Prostate gland (tissue), 2 donors: ENCODE data around the gene NRCAM. TPM values are rescaled to one million over a fixed set of nuclear protein-coding genes. Genes with fewer than 3 reads are reported as not detected.

Experiments
- DNase-seq: peaks from one replicate; pipeline ENCODE4 v3.0.0-alpha.2; 2019; ENCODE audit warnings: low spot score
- H3K27ac ChIP-seq, 2 donors: fragments of 200-600 bp; sonication (generic); 2 replicates each; pipeline ENCODE4 v1.5.1; 2017 to 2019
- H3K27me3 ChIP-seq: fragments of 200-600 bp; sonication (generic); replicated peaks from 2 replicates; pipeline ENCODE4 v1.5.1; 2019; ENCODE audit not compliant: insufficient read depth
- H3K36me3 ChIP-seq, 2 donors: fragments of 200-600 bp; sonication (generic); 1 replicate in 1 of 2; 2 replicates in 1 of 2; pipeline versions ENCODE4 v1.5.1 to v1.8.1; 2017 to 2019
- H3K4me1 ChIP-seq: fragments of 200-600 bp; sonication (generic); replicated peaks from 2 replicates; pipeline ENCODE4 v1.5.1; 2019
- H3K4me3 ChIP-seq, 2 donors: fragments of 200-600 bp; sonication (generic); 2 replicates each; pipeline ENCODE4 v1.5.1; 2017 to 2019
- H3K9me3 ChIP-seq: fragments of 200-600 bp; sonication (generic); 2 replicates; pipeline ENCODE4 v1.5.1; 2017
- CTCF ChIP-seq, 4 experiments: fragments of 200-600 bp in 2 of 4; fragments of 450-650 bp in 2 of 4; sonication (generic) in 2 of 4; IDR thresholded peaks; 1 replicate in 3 of 4; 2 replicates in 1 of 4; pipeline ENCODE4 v1.5.1; 2016 to 2019; ENCODE audit warnings: antibody characterized with exemption in 4 of 4, mild to moderate bottlenecking in 2 of 4, moderate library complexity in 2 of 4
- POLR2A ChIP-seq: fragments of 450-650 bp; IDR thresholded peaks from one replicate; pipeline ENCODE4 v1.6.1; 2016; ENCODE audit warnings: antibody characterized with exemption, mild to moderate bottlenecking
- POLR2AphosphoS5 ChIP-seq: sonication (generic); formaldehyde crosslinking; IDR thresholded peaks from one replicate; pipeline ENCODE4 v1.6.1; 2017; ENCODE audit warnings: antibody characterized with exemption
- WGBS: methylation state at CpG from one replicate; pipeline ENCODE4 v1.1.5; 2018; 5-methylcytosine and 5-hydroxymethylcytosine counted together
- intact Hi-C: fragments of 100-400 bp; cut with DNase I; formaldehyde crosslinking; loops from one replicate; pipeline ENCODE4 v1.14.2; 2022
- total RNA-seq, 2 donors: library from RNA; depleted of rRNA; stranded (reverse); fragments of >200 nt; gene quantifications; one replicate each; pipeline ENCODE4 v1.1.0, GENCODE V29; 2016

The NRCAM gene
- total RNA-seq, 2 donors from 2014 or later, result 1.1 to 3.1 TPM

GRCh38 chr7:108335269-108335918, 120.8 kb downstream of the NRCAM start:
- TF ChIP-seq POLR2AphosphoS5 (no peak), CTCF (IDR thresholded peaks at IDR 0.05) (no peak), POLR2A (no peak)
- intact Hi-C loops, result no loop called here
- 13% methylated on average over 1 of the region's 1 CpG for WGBS
- no peak overlapping the region for H3K4me3 ChIP-seq
- no peaks in the 10 kb centered on the region for H3K36me3 ChIP-seq
- H3K27ac ChIP-seq, result no peak overlapping the region
- no peak for DNase-seq
- no peaks in the 10 kb centered on the region for H3K27me3 ChIP-seq
- no peaks in the 10 kb centered on the region for H3K4me1 ChIP-seq
- no peaks in the 10 kb centered on the region for H3K9me3 ChIP-seq

- H3K4me3 ChIP-seq, result no peak overlapping the region
- TF ChIP-seq POLR2A, result no peak
- no peak for TF ChIP-seq CTCF (IDR thresholded peaks at IDR 0.05)
- no peak for TF ChIP-seq POLR2AphosphoS5
- H3K27ac ChIP-seq, result no peak overlapping the region
- H3K27me3 ChIP-seq, result no peaks in the 10 kb centered on the region
- no peak for DNase-seq
- no peaks in the 10 kb centered on the region for H3K9me3 ChIP-seq
- H3K36me3 ChIP-seq, result no peaks in the 10 kb centered on the region
- no peaks in the 10 kb centered on the region for H3K4me1 ChIP-seq
- 75% methylated on average over 3 of the region's 3 CpGs for WGBS
- intact Hi-C loops, result no loop called here
These were observed 123.3 kb downstream of the NRCAM start for GRCh38 chr7:108332937-108333336.

- H3K36me3 ChIP-seq, result no peaks in the 10 kb centered on the region
- no peak overlapping the region for H3K4me3 ChIP-seq
- H3K9me3 ChIP-seq, result no peaks in the 10 kb centered on the region
- 85% methylated on average over 1 of the region's 1 CpG for whole genome bisulfite sequencing
- no peaks in the 10 kb centered on the region for H3K4me1 ChIP-seq
- TF ChIP-seq CTCF (IDR thresholded peaks at IDR 0.05) (no peak), POLR2AphosphoS5 (no peak), POLR2A (no peak)
- intact Hi-C loops, result no loop called here
- no peaks in the 10 kb centered on the region for H3K27me3 ChIP-seq
- DNase-seq, result no peak
- H3K27ac ChIP-seq, result no peak overlapping the region
These were observed 124.3 kb downstream of the NRCAM start for GRCh38 chr7:108331971-108332370.

GRCh38 chr7:108330227-108330626, 126.0 kb downstream of the NRCAM start:
- Histone ChIP-seq H3K9me3 (no peaks in the 10 kb centered on the region), H3K4me1 (no peaks in the 10 kb centered on the region), H3K27ac (no peak overlapping the region), H3K27me3 (no peaks in the 10 kb centered on the region), H3K4me3 (no peak overlapping the region), H3K36me3 (no peaks in the 10 kb centered on the region)
- TF ChIP-seq POLR2A (no peak), CTCF (IDR thresholded peaks at IDR 0.05) (no peak), POLR2AphosphoS5 (no peak)
- intact Hi-C loops, result no loop called here
- no peak for DNase-seq
- 95% methylated on average over 6 of the region's 6 CpGs for WGBS

- intact Hi-C loops, result no loop called here
- H3K27ac ChIP-seq, result no peak overlapping the region
- WGBS, result 64% methylated on average over 2 of the region's 2 CpGs
- H3K4me1 ChIP-seq, result no peaks in the 10 kb centered on the region
- no peaks in the 10 kb centered on the region for H3K27me3 ChIP-seq
- no peaks in the 10 kb centered on the region for H3K9me3 ChIP-seq
- H3K4me3 ChIP-seq, result no peak overlapping the region
- DNase-seq, result no peak
- no peaks in the 10 kb centered on the region for H3K36me3 ChIP-seq
- TF ChIP-seq CTCF (IDR thresholded peaks at IDR 0.05) (no peak), POLR2A (no peak), POLR2AphosphoS5 (no peak)
These were observed 126.7 kb downstream of the NRCAM start for GRCh38 chr7:108329514-108329913.
